GM11168 (cell line): ENCODE results near the gene MEG3.
"Not testable (repeated sequence)": the region's sequence is repeated elsewhere in the genome, so short reads cannot be mapped to it uniquely, and the experiment has no call there.

Experiments used
- in situ Hi-C: fragments of 300-500 bp; cut with MboI; formaldehyde crosslinking; loops from one replicate; pipeline ENCODE4 v1.12.0; 2022; ENCODE audit warnings: low sequenced_read_pairs; ENCODE audit not compliant: unreplicated experiment

MEG3 gene

GRCh38 chr14:100788517-100788916 is 37.4 kb upstream of the MEG3 start:
- in situ Hi-C loops: no loop called here

- in situ Hi-C loops: no loop called here
Measured at GRCh38 chr14:100788942-100789341, 37.0 kb upstream of the MEG3 start.

- in situ Hi-C loops: no loop called here
Measured at GRCh38 chr14:100789460-100790417, 36.2 kb upstream of the MEG3 start.

DNA sequence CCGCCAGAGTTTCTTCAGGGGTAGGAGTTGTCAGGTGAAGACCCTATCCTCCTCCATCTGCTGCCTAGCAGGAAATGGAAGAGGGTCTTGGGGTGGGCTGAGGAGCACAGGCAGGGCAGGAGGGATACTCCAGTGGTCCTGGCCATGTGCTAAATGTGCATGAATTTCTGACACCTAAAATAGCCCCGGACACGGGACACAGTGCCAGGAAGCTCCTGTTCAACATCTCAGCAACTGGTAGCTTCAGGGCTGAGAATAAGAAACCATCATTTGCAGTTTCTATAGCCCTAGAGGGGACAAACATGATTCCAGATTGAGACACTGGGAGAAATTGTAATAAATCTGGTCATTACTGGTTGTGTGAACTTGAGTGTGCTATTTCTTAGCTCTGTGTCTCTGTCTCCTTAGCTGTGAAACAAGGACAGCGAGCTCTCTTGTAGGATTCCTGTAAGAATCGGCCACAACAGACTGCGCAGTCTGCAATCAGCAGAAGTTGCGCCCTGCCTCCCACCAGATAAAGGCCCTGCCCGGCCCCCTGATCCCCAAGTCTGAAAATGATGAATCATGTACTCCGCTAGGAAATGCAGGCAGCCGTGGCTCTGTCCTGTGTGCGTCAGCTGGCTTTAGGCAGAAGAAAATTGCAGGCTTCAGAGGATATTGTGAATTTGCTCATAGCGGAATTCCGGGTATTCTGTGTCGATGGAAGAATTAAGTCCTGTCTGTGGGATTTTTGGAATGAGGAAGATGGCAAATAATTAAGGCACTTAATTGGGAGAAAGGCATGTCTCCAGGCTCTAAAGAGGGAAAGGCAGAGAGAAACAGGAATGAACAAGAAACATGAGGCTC is 35.2 kb upstream of the MEG3 start:
- in situ Hi-C loops: no loop called here

GRCh38 chr14:100791348-100791735 is 34.6 kb upstream of the MEG3 start:
- in situ Hi-C loops: no loop called here

DNA sequence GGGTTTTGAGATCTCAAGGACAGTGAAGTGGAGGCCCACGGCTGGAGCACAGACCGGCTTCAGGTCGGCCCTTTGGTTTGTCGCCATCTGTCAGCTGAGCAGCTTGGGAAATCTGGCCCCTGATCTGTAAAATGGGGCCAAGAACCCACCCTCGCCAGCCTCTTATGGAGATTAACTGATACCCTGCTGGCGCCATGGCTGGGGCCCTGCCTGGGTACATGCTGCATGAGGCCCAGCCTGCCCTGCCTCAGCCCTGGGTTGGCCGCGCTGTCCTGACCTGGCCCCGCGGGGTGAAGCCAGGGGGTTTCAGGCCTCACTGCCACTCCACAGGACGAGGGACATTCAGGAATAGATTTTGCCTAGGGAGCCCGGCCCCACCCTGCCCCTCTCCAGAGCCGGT is 33.9 kb upstream of the MEG3 start:
- in situ Hi-C loops: no loop called here

DNA sequence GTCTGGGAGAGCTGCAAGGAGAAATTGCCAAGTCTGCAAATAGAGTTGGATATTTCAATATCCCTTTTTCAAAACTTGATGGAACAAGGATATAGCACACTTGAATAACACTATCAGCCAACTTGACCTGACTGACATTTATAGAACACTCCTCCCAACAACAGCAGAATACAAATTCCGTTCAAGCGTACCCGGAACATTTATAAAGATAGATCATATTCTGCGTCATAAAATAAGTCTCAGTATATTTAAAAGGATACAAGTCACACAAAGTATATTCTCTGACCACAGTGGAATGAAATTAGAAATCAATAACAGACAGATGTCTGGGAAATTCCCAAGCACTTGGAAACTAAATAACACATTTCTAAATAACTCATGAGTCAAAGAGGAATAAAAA is 29.0 kb upstream of the MEG3 start:
- in situ Hi-C loops: no loop called here

GRCh38 chr14:100800041-100800440 is 25.9 kb upstream of the MEG3 start:
- in situ Hi-C loops: no loop called here

- in situ Hi-C loops: not testable (repeated sequence)
Measured at GRCh38 chr14:100801433-100801832, 24.5 kb upstream of the MEG3 start.

- in situ Hi-C loops: no loop called here
Measured at GRCh38 chr14:100802179-100802578, 23.7 kb upstream of the MEG3 start.

DNA sequence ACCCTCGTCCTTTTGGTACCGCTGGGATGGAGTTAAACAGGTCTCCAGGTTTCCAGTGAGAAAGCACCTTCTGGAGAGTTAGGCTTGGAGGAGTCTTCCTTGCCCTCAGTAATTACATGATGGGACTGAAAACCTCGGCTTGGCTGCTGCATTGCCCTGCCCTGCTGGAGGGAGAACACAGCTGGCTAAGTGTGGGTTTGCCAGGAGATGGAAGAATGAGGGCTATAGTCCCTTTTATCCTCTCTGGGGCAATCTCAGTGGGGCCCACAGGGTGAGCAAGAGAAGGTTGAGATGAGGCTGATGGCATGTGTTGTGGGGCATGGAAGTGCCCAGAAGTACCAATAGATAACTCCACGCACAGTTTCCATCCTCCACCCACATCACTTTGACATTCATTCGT is 23.2 kb upstream of the MEG3 start:
- in situ Hi-C loops: no loop called here

DNA sequence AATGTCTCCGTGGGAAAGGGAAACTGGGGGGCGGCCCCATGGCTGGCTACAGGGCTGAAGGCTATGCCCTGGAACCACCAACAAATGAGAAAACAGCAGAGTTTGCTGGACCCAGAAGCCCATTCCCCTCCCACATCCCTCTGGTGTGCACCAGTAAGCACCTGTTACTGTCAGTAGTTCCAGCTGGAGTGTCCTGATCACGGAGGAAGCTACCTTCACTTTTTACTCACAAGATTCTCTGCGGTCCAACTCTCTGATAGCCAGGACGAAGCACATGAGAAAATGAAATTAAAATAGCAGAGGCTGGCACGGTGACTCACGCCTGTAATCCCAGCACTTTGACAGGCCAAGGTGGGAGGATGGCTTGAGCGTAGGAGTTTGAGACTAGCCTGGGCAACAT is 22.7 kb upstream of the MEG3 start:
- in situ Hi-C loops: no loop called here

DNA sequence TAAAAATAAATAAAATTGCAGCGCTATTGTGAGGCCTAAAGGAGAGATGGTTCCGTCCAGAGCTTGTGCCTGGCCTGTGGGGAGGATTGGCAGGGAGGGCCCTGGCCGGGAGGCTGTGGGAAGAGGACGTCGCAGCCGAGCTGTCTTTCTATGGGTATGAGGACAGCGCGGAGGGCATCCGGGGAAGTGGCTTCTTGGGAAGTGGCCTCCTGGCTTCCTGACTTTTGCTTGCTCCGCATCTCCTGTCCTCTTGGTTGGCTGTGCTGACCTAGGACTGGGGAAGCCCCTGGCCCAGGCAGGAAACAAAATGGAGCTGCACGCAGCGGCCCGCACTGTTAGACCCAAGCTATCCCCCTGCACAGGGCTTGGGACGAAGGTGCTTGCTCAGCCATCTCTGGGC is 22.2 kb upstream of the MEG3 start:
- in situ Hi-C loops: no loop called here

- in situ Hi-C loops: no loop called here
Measured at GRCh38 chr14:100804138-100804537, 21.8 kb upstream of the MEG3 start.

- in situ Hi-C loops: no loop called here
Measured at GRCh38 chr14:100804558-100805309, 21.2 kb upstream of the MEG3 start.

DNA sequence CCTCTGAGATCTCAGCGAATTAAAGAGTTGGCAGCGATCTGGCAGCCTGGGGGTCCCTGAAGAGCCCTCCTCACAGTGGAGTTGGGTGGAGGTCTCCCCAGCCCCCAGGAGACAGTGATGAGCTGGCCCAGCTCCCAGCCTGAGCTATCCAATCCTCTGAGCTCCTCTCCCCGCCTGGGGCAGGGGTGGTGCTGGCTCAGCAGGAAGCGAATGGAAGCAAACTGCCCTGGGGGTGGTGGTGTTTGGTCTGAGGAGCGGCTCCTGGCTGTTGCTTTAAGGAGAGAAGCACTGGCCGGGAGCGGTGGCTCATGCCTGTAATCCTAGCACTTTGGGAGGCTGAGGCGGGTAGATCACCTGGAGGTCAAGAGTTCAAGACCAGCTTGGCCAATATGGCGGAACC is 19.5 kb upstream of the MEG3 start:
- in situ Hi-C loops: no loop called here

- in situ Hi-C loops: no loop called here
Measured at GRCh38 chr14:100807496-100807895, 18.4 kb upstream of the MEG3 start.

- in situ Hi-C loops: no loop called here
Measured at GRCh38 chr14:100807979-100808734, 17.8 kb upstream of the MEG3 start.

GRCh38 chr14:100810435-100810834 is 15.5 kb upstream of the MEG3 start:
- in situ Hi-C loops: no loop called here
